Prostate gland (tissue), 2 donors: Measurements from ENCODE around the gene AURKB.

Experiments used
- POLR2A ChIP-seq: fragments of 450-650 bp; IDR thresholded peaks from one replicate; pipeline ENCODE4 v1.6.1; 2016; ENCODE audit warnings: antibody characterized with exemption, mild to moderate bottlenecking
- POLR2AphosphoS5 ChIP-seq: sonication (generic); formaldehyde crosslinking; IDR thresholded peaks from one replicate; pipeline ENCODE4 v1.6.1; 2017; ENCODE audit warnings: antibody characterized with exemption
- TF ChIP-seq, protein P1 (sequence below), 4 experiments: fragments of 200-600 bp in 2 of 4; fragments of 450-650 bp in 2 of 4; sonication (generic) in 2 of 4; IDR thresholded peaks; 1 replicate in 3 of 4; 2 replicates in 1 of 4; pipeline ENCODE4 v1.5.1; 2016 to 2019; ENCODE audit warnings: antibody characterized with exemption in 4 of 4, mild to moderate bottlenecking in 2 of 4, moderate library complexity in 2 of 4

DNA sequence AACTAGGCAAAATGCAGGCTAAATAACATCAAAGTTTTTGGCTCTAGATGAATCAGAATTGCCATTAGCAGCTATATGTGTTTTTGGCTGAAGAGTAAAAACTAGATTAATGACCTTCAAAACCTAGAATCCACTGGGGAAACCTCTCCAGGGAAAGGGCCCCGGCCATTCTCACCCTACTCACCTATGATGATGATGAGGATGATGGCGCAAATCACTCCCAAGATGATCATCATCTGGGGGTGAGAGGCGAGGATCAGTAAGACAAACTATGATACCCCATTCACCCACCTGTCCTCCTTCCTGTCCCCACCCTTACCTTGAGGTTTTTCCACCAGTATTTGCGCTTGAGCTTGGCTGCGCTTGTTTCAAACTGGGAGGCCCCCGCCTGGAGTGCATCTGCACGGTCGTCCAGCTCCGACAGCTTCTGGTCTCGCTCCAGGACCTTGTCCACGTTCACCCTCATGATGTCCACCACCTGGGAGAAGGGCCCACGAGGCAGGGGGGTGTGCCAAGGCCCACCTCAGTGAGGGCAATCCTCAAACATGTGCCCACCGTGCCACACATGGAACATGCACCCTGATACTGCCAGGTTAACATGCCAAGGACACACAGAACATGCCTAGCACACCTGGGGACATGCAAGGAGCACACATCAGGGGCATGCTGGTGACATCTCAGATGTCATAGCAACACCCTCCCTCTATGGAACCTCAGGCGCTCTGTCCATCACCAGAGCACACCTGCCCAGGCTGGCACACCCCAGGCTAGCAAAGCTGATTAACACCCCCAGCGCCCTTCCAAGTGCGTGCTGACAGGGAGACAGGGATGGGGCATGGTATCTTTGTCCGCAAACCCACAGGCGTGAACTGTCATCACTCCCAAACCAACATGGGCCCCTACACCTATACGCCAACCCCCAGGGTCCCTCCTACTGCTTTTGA lies 48.8 kb downstream of the AURKB start:
- TF ChIP-seq, protein P1, sequence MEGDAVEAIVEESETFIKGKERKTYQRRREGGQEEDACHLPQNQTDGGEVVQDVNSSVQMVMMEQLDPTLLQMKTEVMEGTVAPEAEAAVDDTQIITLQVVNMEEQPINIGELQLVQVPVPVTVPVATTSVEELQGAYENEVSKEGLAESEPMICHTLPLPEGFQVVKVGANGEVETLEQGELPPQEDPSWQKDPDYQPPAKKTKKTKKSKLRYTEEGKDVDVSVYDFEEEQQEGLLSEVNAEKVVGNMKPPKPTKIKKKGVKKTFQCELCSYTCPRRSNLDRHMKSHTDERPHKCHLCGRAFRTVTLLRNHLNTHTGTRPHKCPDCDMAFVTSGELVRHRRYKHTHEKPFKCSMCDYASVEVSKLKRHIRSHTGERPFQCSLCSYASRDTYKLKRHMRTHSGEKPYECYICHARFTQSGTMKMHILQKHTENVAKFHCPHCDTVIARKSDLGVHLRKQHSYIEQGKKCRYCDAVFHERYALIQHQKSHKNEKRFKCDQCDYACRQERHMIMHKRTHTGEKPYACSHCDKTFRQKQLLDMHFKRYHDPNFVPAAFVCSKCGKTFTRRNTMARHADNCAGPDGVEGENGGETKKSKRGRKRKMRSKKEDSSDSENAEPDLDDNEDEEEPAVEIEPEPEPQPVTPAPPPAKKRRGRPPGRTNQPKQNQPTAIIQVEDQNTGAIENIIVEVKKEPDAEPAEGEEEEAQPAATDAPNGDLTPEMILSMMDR (IDR thresholded peaks at IDR 0.05): no peak
- no peak for TF ChIP-seq POLR2A
- TF ChIP-seq POLR2AphosphoS5: no peak
